Colon (tissue), 2 donors: ENCODE data around the gene RNF183.

ENCODE experiments used
- FAIRE-seq: peaks from 2 replicates; lab custom pipeline; 2012; peaks lifted over from hg19 to GRCh38; lab: Jason Lieb, UNC
- donor health status: control.
- donor health status: control.

RNF183 gene

GRCh38 chr9:113302792-113303418 lies at the start of gene RNF183:
Gene RNF183 (minus strand): TSS chr9:113303376. CDS start chr9:113298184, 5,192 bp downstream.
- no peak for FAIRE-seq

- FAIRE-seq = no peak
These were observed 49.2 kb upstream of the RNF183 start for GRCh38 chr9:113352411-113352810.

- FAIRE-seq = no peak
These were observed 48.8 kb upstream of the RNF183 start for GRCh38 chr9:113352006-113352405.

- FAIRE-seq = no peak
These were observed 47.8 kb upstream of the RNF183 start for GRCh38 chr9:113350937-113351336.

GRCh38 chr9:113350107-113350661 lies 47.0 kb upstream of the RNF183 start:
- no peak for FAIRE-seq

- FAIRE-seq = no peak
These were observed 46.4 kb upstream of the RNF183 start, which contains the start of gene BSPRY for GRCh38 chr9:113349445-113350094. Gene BSPRY (plus strand): TSS chr9:113349541. CDS start chr9:113349580, 39 bp downstream.

- FAIRE-seq = no peak
These were observed 45.9 kb upstream of the RNF183 start for GRCh38 chr9:113349066-113349444.

- FAIRE-seq = no peak
These were observed 45.3 kb upstream of the RNF183 start for GRCh38 chr9:113348437-113348836.

- no peak for FAIRE-seq
These were observed 42.5 kb upstream of the RNF183 start for GRCh38 chr9:113345671-113346070.

- no peak for FAIRE-seq
These were observed 42.0 kb upstream of the RNF183 start for GRCh38 chr9:113345190-113345589.

- FAIRE-seq = no peak
These were observed 40.6 kb upstream of the RNF183 start for GRCh38 chr9:113343732-113344231.

GRCh38 chr9:113341712-113342410 lies 38.7 kb upstream of the RNF183 start:
- FAIRE-seq = no peak

GRCh38 chr9:113340011-113340699 lies 37.0 kb upstream of the RNF183 start, which contains the start of gene WDR31:
Gene WDR31 (minus strand): TSS chr9:113340275. CDS start chr9:113332022, 8,253 bp downstream.
- no peak for FAIRE-seq

- no peak for FAIRE-seq
These were observed 34.5 kb upstream of the RNF183 start for GRCh38 chr9:113337714-113338113.

GRCh38 chr9:113331780-113332179 lies 28.6 kb upstream of the RNF183 start:
- no peak for FAIRE-seq

GRCh38 chr9:113328045-113328782 lies 25.0 kb upstream of the RNF183 start:
- FAIRE-seq = no peak

- no peak for FAIRE-seq
These were observed 23.1 kb upstream of the RNF183 start for GRCh38 chr9:113326230-113326629.

- FAIRE-seq = no peak
These were observed 19.5 kb upstream of the RNF183 start for GRCh38 chr9:113322671-113323070.

GRCh38 chr9:113320051-113320450 lies 16.9 kb upstream of the RNF183 start:
- no peak for FAIRE-seq

- FAIRE-seq = no peak
These were observed 15.9 kb upstream of the RNF183 start for GRCh38 chr9:113319054-113319453.

GRCh38 chr9:113317777-113318176 lies 14.6 kb upstream of the RNF183 start:
- FAIRE-seq = no peak
